ENCODE data around the gene PCP2.
A peak's percentile ranks its signal among the peaks of the same experiment; 100 is the strongest.

The PCP2 gene

GRCh38 chr19:7654401-7654800, 20.9 kb upstream of the PCP2 start:
- no peak for DNase-seq (ENCODE audit: extremely low spot score)
- ChIA-PET CTCF (no interaction called here), POLR2A (interaction anchor here (1.5 kb wide), 1 partner anchor 26 kb away, joined by 4 read pairs; the partner anchor contains the start of gene TRAPPC5)
- TF ChIP-seq SUZ12 (IDR thresholded peaks at IDR 0.05) (no peak), PKNOX1 (IDR thresholded peaks at IDR 0.05) (no peak), LEF1 (IDR thresholded peaks at IDR 0.05; ENCODE audit: borderline replicate concordance) (no peak)

GRCh38 chr19:7652061-7652641, 18.6 kb upstream of the PCP2 start:
- ChIA-PET CTCF (interaction anchor here (0.6 to 2.3 kb wide), 5 partner anchors 9 to 512 kb away, joined by 3 to 8 read pairs (median 4); partner anchors contain the start of gene TRAPPC5), POLR2A (interaction anchor here (1.5 kb wide), 1 partner anchor 23 kb away, joined by 4 read pairs; the partner anchor contains the start of genes PET100 and XAB2)
- DNase-seq (ENCODE audit: extremely low spot score), result peak; percentile 84
- no peak for TF ChIP-seq SP1 (IDR thresholded peaks at IDR 0.05)
- peak; percentile 80 for TF ChIP-seq L3MBTL2 (conservative IDR thresholded peaks at IDR 0.05)
- TF ChIP-seq LEF1 (IDR thresholded peaks at IDR 0.05; ENCODE audit: borderline replicate concordance), result peak; percentile 91

- TF ChIP-seq ARNT (IDR thresholded peaks at IDR 0.05) (no peak), L3MBTL2 (conservative IDR thresholded peaks at IDR 0.05) (no peak)
- CTCF ChIA-PET, result no interaction called here
- no peak for DNase-seq (ENCODE audit: extremely low spot score)
- POLR2A ChIA-PET, result no interaction called here
These were observed 16.6 kb upstream of the PCP2 start for GRCh38 chr19:7650148-7650547.

- ChIA-PET POLR2A (interaction anchor here (1.2 kb wide), 1 partner anchor 11 kb away, joined by 3 read pairs; no protein-coding TSS in a partner anchor), CTCF (no interaction called here)
- TF ChIP-seq ELF4 (IDR thresholded peaks at IDR 0.05) (no peak), CTBP1 (IDR thresholded peaks at IDR 0.05; ENCODE audit: borderline replicate concordance) (no peak), L3MBTL2 (conservative IDR thresholded peaks at IDR 0.05) (no peak), FOXK2 (IDR thresholded peaks at IDR 0.05) (no peak), HDGF (IDR thresholded peaks at IDR 0.05; ENCODE audit: borderline replicate concordance) (no peak), LEF1 (IDR thresholded peaks at IDR 0.05; ENCODE audit: borderline replicate concordance) (no peak), TARDBP (IDR thresholded peaks at IDR 0.05) (no peak), SUZ12 (IDR thresholded peaks at IDR 0.05) (no peak), SP1 (IDR thresholded peaks at IDR 0.05) (no peak), BHLHE40 (IDR thresholded peaks at IDR 0.05; ENCODE audit: borderline replicate concordance) (no peak), ARNT (IDR thresholded peaks at IDR 0.05) (no peak), FOXM1 (IDR thresholded peaks at IDR 0.05; ENCODE audit: borderline replicate concordance) (no peak), PKNOX1 (IDR thresholded peaks at IDR 0.05) (no peak), FOXA1 (IDR thresholded peaks at IDR 0.05) (no peak)
- DNase-seq (ENCODE audit: extremely low spot score), result no peak
These were observed 14.9 kb upstream of the PCP2 start for GRCh38 chr19:7648265-7649014.

GRCh38 chr19:7647156-7647555, 13.6 kb upstream of the PCP2 start:
- DNase-seq (ENCODE audit: extremely low spot score), result no peak
- ChIA-PET POLR2A (no interaction called here), CTCF (no interaction called here)
- TF ChIP-seq NFRKB (IDR thresholded peaks at IDR 0.05), result no peak
- TF ChIP-seq FOXK2 (IDR thresholded peaks at IDR 0.05), result no peak
- no peak for TF ChIP-seq FOXM1 (IDR thresholded peaks at IDR 0.05; ENCODE audit: borderline replicate concordance)
- no peak for TF ChIP-seq SP1 (IDR thresholded peaks at IDR 0.05)
- TF ChIP-seq TARDBP (IDR thresholded peaks at IDR 0.05), result no peak
- no peak for TF ChIP-seq HDGF (IDR thresholded peaks at IDR 0.05; ENCODE audit: borderline replicate concordance)
- no peak for TF ChIP-seq BHLHE40 (IDR thresholded peaks at IDR 0.05; ENCODE audit: borderline replicate concordance)
- no peak for TF ChIP-seq CTBP1 (IDR thresholded peaks at IDR 0.05; ENCODE audit: borderline replicate concordance)
- TF ChIP-seq L3MBTL2 (conservative IDR thresholded peaks at IDR 0.05), result no peak
- TF ChIP-seq LEF1 (IDR thresholded peaks at IDR 0.05; ENCODE audit: borderline replicate concordance), result no peak
- no peak for TF ChIP-seq ARNT (IDR thresholded peaks at IDR 0.05)
- no peak for TF ChIP-seq ELF4 (IDR thresholded peaks at IDR 0.05)
- no peak for TF ChIP-seq PKNOX1 (IDR thresholded peaks at IDR 0.05)
- TF ChIP-seq SUZ12 (IDR thresholded peaks at IDR 0.05), result no peak
- TF ChIP-seq FOXA1 (IDR thresholded peaks at IDR 0.05), result no peak
- TF ChIP-seq ZNF384 (IDR thresholded peaks at IDR 0.05), result no peak

- CTCF ChIA-PET, result no interaction called here
- TF ChIP-seq ARNT (IDR thresholded peaks at IDR 0.05) (no peak), LEF1 (IDR thresholded peaks at IDR 0.05; ENCODE audit: borderline replicate concordance) (no peak), HDGF (IDR thresholded peaks at IDR 0.05; ENCODE audit: borderline replicate concordance) (no peak), TARDBP (IDR thresholded peaks at IDR 0.05) (no peak), FOXK2 (IDR thresholded peaks at IDR 0.05) (no peak), SP1 (IDR thresholded peaks at IDR 0.05) (no peak), NFRKB (IDR thresholded peaks at IDR 0.05) (no peak), SUZ12 (IDR thresholded peaks at IDR 0.05) (no peak), L3MBTL2 (conservative IDR thresholded peaks at IDR 0.05) (no peak), PKNOX1 (IDR thresholded peaks at IDR 0.05) (no peak), FOXA1 (IDR thresholded peaks at IDR 0.05) (no peak), FOXM1 (IDR thresholded peaks at IDR 0.05; ENCODE audit: borderline replicate concordance) (no peak)
- POLR2A ChIA-PET, result no interaction called here
- DNase-seq (ENCODE audit: extremely low spot score), result no peak
These were observed 12.8 kb upstream of the PCP2 start for GRCh38 chr19:7646426-7646700.
